Measurements from ENCODE around the gene F13B. TPM values are rescaled to one million over a fixed set of nuclear protein-coding genes. Genes with fewer than 3 reads are reported as not detected.

F13B gene
- total RNA-seq, 2 donors from 2014 or later = not detected

DNA sequence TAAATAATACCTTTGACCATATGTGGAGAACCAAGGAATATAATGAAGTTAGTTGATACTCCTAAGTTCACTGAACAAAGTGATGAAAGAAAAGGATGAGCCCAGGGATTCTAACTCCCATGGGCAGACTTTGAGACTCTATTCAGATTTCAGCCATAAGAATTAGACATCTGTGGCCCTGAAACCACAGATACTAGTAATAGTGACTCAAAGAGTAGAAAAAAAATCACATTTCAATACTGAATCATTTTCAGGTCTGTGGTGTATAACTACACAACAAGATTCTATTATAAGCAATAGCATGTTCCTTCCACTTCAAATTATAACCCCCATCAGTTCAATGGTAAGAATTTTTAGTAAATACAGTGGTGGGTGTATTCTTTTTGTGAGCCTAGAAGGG, 16.4 kb upstream of the F13B start:
- Histone ChIP-seq H3K9me3 (peaks cover 7% of the 10 kb centered on the region), H3K27ac (no peak overlapping the region), H3K4me1 (ENCODE audit: control insufficient read depth in 1 of 2, low read depth in 2 of 2) (no peaks in the 10 kb centered on the region), H3K4me3 (no peak overlapping the region), H3K27me3 (replicated peaks; ENCODE audit: insufficient read depth) (no peaks in the 10 kb centered on the region), H3K36me3 (no peaks in the 10 kb centered on the region)
- TF ChIP-seq, protein P1, sequence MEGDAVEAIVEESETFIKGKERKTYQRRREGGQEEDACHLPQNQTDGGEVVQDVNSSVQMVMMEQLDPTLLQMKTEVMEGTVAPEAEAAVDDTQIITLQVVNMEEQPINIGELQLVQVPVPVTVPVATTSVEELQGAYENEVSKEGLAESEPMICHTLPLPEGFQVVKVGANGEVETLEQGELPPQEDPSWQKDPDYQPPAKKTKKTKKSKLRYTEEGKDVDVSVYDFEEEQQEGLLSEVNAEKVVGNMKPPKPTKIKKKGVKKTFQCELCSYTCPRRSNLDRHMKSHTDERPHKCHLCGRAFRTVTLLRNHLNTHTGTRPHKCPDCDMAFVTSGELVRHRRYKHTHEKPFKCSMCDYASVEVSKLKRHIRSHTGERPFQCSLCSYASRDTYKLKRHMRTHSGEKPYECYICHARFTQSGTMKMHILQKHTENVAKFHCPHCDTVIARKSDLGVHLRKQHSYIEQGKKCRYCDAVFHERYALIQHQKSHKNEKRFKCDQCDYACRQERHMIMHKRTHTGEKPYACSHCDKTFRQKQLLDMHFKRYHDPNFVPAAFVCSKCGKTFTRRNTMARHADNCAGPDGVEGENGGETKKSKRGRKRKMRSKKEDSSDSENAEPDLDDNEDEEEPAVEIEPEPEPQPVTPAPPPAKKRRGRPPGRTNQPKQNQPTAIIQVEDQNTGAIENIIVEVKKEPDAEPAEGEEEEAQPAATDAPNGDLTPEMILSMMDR (IDR thresholded peaks at IDR 0.05) = no peak
- DNase-seq (ENCODE audit: low spot score) (no peak), ATAC-seq (ENCODE audit: insufficient number of reproducible peaks, low FRiP score, low read depth) (no peak)

DNA sequence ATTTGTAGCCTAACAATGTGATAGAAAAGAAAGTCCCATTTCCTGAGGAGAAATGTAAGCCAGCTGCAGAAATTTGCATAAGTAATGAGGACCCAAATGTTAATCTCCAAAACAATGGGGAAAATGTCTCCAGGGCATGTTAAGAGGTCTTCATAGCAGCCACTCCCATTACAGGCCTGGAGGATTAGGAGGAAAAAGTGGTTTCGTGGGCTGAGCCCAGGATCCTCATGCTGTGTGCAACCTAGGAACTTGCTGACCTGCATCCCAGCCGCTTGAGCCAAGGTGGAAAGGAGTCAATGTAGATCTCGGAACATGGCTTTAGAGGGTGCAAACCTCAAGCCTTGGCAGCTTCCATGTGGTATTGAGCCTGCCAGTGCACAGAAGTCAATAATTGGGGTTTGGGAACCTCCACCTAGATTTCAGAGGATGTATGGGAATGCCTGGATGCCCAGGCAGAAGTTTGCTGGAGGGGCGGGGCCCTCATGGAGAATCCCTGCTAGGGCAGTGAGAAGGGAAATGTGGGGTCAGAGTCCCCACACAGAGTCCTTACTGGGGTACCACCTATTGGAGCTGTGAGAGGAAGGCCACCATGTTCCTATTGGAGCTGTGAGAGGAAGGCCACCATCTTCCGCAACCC, 14.2 kb upstream of the F13B start:
- H3K9me3 ChIP-seq = peaks cover 7% of the 10 kb centered on the region
- H3K27me3 ChIP-seq (replicated peaks; ENCODE audit: insufficient read depth) = no peaks in the 10 kb centered on the region
- no peak overlapping the region for H3K4me3 ChIP-seq
- ATAC-seq (ENCODE audit: insufficient number of reproducible peaks, low FRiP score, low read depth) (no peak), DNase-seq (ENCODE audit: low spot score) (no peak)
- H3K36me3 ChIP-seq = no peaks in the 10 kb centered on the region
- no peak overlapping the region for H3K27ac ChIP-seq
- no peaks in the 10 kb centered on the region for H3K4me1 ChIP-seq (ENCODE audit: control insufficient read depth in 1 of 2, low read depth in 2 of 2)
- TF ChIP-seq, protein P1 (IDR thresholded peaks at IDR 0.05) = no peak

DNA sequence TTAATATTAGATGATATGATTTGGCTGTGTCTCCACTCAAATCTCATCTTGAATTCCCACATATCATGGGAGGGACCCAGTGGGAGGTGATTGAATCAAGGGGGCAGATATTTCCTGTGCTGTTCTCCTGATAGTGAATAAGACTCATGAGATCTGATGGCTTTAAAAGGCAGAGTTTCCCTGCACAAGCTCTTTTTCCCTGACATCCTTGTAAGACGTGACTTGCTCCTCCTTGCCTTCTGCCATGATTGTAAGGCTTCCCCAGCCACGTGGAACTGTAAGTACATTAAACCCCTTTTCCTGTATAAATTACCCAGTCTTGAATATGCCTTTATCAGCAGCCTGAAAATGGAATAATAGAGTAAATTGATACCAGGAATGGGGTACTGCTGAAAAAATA, 13.3 kb upstream of the F13B start:
- H3K4me3 ChIP-seq = no peak overlapping the region
- no peak for ATAC-seq (ENCODE audit: insufficient number of reproducible peaks, low FRiP score, low read depth)
- TF ChIP-seq, protein P1 (IDR thresholded peaks at IDR 0.05) = no peak
- no peak overlapping the region for H3K27ac ChIP-seq
- H3K9me3 ChIP-seq = peaks cover 7% of the 10 kb centered on the region
- no peaks in the 10 kb centered on the region for H3K27me3 ChIP-seq (replicated peaks; ENCODE audit: insufficient read depth)
- no peak for DNase-seq (ENCODE audit: low spot score)
- H3K4me1 ChIP-seq (ENCODE audit: control insufficient read depth in 1 of 2, low read depth in 2 of 2) = no peaks in the 10 kb centered on the region
- H3K36me3 ChIP-seq = no peaks in the 10 kb centered on the region

DNA sequence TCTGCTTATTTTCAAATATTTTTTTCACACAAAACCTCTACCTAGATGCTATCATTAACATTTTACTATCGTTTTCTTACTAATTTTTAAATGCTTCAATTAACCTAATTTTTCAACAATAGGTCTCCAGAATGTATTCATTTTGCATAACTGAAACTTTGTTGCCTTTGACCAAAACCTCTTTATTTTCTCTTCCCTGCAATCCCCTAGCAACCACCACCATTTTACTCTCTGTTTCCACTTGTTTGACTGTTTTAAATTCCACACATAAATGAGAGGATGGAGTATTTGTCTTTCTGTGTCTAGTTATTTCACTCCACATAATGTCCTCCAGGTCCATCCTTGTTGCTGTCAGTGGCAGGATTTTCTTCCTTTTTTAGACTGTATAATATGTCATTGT, 9.5 kb upstream of the F13B start:
- Histone ChIP-seq H3K27ac (no peak overlapping the region), H3K4me3 (no peak overlapping the region), H3K9me3 (peaks cover 7% of the 10 kb centered on the region), H3K36me3 (no peaks in the 10 kb centered on the region), H3K4me1 (ENCODE audit: control insufficient read depth in 1 of 2, low read depth in 2 of 2) (no peaks in the 10 kb centered on the region), H3K27me3 (replicated peaks; ENCODE audit: insufficient read depth) (no peaks in the 10 kb centered on the region)
- no peak for DNase-seq (ENCODE audit: low spot score)
- no peak for ATAC-seq (ENCODE audit: insufficient number of reproducible peaks, low FRiP score, low read depth)
- TF ChIP-seq, protein P1 (IDR thresholded peaks at IDR 0.05) = no peak

DNA sequence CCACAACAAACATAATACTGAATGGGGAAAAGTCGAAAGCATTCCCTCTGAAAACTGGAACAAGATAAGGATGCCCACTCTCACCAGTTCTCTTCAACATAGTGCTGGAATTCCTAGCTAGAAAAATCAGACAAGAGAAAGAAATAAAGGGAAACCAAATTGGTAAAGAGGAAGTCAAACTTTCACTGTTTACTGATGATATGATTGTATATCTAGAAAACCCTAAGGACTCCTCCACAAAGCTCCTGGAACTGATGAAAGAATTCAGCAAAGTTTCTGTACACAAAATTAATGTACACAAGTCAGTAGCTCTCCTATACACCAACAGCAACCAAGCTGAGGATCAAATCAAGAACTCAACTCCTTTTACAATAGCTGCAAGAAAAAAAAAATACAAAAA, 6.9 kb upstream of the F13B start:
- Histone ChIP-seq H3K36me3 (no peaks in the 10 kb centered on the region), H3K27ac (no peak overlapping the region), H3K4me3 (no peak overlapping the region), H3K9me3 (no peaks in the 10 kb centered on the region), H3K27me3 (replicated peaks; ENCODE audit: insufficient read depth) (no peaks in the 10 kb centered on the region), H3K4me1 (ENCODE audit: control insufficient read depth in 1 of 2, low read depth in 2 of 2) (no peaks in the 10 kb centered on the region)
- DNase-seq (ENCODE audit: low spot score) = no peak
- TF ChIP-seq, protein P1 (IDR thresholded peaks at IDR 0.05) = no peak
- no peak for ATAC-seq (ENCODE audit: insufficient number of reproducible peaks, low FRiP score, low read depth)

Measured in thoracic aorta (tissue), 2 donors.